Anterior cingulate cortex (tissue), 58 donors: ENCODE data around the gene MAGEA3.
"Not testable (repeated sequence)": the region's sequence is repeated elsewhere in the genome, so short reads cannot be mapped to it uniquely, and the experiment has no call there.

Source experiments
- DNase-seq, 58 donors: peaks; one replicate each; lab custom pipeline; 2025; lab: John Stamatoyannopoulos, UW

MAGEA3 gene, protein sequence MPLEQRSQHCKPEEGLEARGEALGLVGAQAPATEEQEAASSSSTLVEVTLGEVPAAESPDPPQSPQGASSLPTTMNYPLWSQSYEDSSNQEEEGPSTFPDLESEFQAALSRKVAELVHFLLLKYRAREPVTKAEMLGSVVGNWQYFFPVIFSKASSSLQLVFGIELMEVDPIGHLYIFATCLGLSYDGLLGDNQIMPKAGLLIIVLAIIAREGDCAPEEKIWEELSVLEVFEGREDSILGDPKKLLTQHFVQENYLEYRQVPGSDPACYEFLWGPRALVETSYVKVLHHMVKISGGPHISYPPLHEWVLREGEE

DNA sequence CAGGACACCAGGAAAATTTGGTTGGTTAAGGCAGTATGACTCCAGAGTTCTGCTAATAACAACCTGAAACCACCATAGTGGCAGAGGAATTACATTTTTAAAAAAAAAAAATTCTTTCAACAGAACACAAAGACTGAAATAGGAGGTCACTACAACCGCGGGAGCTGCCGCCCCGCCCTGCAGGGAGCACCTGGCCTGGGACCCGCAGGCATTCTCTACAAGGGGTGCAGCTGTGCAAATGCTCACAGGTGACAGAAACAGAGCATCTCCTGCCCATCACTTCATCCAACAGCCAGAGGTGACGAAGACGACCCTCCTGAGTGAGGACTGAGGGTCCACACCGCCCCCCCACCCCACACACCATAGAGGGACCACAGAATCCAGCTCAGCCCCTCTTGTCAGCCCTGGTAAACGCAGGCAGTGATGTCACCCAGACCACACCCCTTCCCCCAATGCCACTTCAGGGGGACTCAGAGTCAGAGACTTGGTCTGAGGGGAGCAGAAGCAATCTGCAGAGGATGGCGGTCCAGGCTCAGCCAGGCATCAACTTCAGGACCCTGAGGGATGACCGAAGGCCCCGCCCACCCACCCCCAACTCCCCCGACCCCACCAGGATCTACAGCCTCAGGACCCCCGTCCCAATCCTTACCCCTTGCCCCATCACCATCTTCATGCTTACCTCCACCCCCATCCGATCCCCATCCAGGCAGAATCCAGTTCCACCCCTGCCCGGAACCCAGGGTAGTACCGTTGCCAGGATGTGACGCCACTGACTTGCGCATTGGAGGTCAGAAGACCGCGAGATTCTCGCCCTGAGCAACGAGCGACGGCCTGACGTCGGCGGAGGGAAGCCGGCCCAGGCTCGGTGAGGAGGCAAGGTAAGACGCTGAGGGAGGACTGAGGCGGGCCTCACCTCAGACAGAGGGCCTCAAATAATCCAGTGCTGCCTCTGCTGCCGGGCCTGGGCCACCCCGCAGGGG lies at the start of gene MAGEA3:
Gene MAGEA3, plus strand, starts transcription at position 843 of the 980 bp plus-strand sequence. CDS start 2,039 bp downstream, outside the sequence.
- not testable (repeated sequence) for DNase-seq

DNA sequence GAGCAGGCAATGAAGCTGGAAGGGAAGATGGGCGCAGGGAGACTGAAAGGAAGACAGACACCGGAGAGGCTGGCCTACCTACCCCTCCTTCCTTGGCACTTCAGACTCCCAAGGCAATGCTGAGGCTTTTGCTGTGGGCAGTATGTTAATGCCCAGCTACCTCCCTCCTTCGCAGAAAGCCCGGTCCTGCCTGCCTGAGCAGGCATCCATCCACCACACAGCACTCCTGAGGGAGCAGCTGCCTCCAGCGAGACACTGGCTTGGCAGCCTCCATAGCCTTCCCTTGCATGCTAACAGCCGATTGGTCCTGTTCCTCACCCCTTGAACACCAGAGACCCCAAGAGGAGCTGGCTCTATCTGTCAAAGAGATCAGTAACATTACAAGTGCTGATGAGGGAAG lies 46.5 kb upstream of the MAGEA3 start:
- DNase-seq: no peak

DNA sequence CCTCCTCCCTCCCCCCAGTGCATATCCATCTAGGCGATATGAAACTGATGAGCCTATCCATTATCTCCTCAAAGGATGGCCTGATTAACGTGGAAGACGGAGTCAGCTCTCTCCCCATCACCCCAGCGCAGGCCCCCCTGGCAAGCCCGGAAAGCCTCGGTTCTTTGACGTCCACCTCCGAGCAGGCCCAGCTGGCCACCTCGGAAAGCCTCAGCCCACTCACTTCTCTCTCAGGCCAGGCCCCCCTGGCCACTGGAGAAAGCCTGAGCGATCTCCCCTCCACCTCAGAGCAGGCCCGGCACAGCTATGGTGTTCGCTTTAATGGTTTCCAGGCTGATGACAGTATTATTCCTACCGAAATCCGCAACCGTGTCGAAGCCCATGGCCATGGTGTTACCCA lies 46.1 kb upstream of the MAGEA3 start:
- DNase-seq: no peak

DNA sequence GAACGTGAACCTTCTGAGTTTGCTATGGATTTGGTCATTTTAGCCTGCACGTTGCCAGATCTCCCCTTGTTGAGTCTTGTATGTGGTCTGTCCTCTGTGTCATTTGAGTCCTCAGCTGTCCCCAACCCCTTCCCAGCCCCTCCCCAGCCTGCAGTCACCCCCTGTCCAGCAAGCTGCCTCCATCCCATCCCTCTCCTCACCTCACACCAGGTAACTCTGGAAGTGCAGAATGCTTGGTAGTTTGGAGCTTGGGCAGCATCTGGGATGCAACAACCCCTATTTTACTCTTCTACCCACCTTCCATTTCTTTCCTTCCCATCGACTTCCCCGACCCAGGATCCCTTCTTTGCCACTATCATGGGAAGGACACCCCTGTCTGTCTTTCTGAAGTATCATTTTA lies 42.5 kb upstream of the MAGEA3 start:
- DNase-seq: no peak

- no peak for DNase-seq
These were observed 41.7 kb upstream of the MAGEA3 start for GRCh38 chrX:152656890-152657289.

- DNase-seq: no peak
These were observed 40.3 kb upstream of the MAGEA3 start for GRCh38 chrX:152658302-152658701.

DNA sequence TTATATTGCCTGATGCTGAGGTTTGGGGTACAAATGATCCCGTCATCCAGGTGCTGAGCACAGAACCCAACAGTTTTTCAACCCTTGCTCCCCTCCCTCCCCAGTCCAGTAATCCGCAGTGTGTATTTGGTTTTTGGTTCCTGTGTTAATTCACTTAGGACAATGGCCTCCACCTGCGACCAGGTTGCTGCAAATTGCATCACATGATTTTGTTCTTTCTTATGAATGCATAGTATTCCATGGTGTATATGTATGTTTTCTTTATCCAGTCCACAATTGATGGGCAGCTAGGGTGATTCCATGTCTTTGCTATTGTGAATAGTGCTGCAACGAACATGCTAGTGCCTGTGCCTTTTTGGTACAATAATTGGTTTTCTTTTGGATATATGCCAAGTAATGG lies 35.5 kb upstream of the MAGEA3 start:
- no peak for DNase-seq

GRCh38 chrX:152674135-152674534 lies 24.5 kb upstream of the MAGEA3 start:
- no peak for DNase-seq

- not testable (repeated sequence) for DNase-seq
These were observed 23.9 kb upstream of the MAGEA3 start for GRCh38 chrX:152674652-152675051.

- DNase-seq: not testable (repeated sequence)
These were observed 17.6 kb upstream of the MAGEA3 start for GRCh38 chrX:152681012-152681411.

DNA sequence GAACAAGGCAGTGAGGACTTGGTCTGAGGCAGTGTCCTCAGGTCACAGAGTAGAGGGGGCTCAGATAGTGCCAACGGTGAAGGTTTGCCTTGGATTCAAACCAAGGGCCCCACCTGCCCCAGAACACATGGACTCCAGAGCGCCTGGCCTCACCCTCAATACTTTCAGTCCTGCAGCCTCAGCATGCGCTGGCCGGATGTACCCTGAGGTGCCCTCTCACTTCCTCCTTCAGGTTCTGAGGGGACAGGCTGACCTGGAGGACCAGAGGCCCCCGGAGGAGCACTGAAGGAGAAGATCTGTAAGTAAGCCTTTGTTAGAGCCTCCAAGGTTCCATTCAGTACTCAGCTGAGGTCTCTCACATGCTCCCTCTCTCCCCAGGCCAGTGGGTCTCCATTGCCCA lies 1.8 kb downstream of the MAGEA3 start:
- not testable (repeated sequence) for DNase-seq

- DNase-seq: not testable (repeated sequence)
These were observed 7.9 kb downstream of the MAGEA3 start for GRCh38 chrX:152706500-152706899.

GRCh38 chrX:152709173-152709572 lies 10.6 kb downstream of the MAGEA3 start, which contains the start of gene CSAG2:
CSAG2 (minus strand) TSS chrX:152709273; CDS start chrX:152709112, 161 bp downstream.
- DNase-seq: not testable (repeated sequence)

GRCh38 chrX:152713195-152713594 lies 14.6 kb downstream of the MAGEA3 start:
- DNase-seq: not testable (repeated sequence)

GRCh38 chrX:152713815-152714787 lies 15.5 kb downstream of the MAGEA3 start, which contains the start of gene MAGEA2B:
MAGEA2B (plus strand) TSS chrX:152714628; CDS start chrX:152717107, 2,479 bp downstream.
- not testable (repeated sequence) for DNase-seq

- no peak for DNase-seq
These were observed 26.8 kb downstream of the MAGEA3 start for GRCh38 chrX:152725409-152725808.

GRCh38 chrX:152733261-152733975 lies 34.8 kb downstream of the MAGEA3 start, which contains the start of the genes CSAG1 and MAGEA12:
CSAG1 (minus strand) TSS chrX:152733721; CDS start chrX:152732460, 1,261 bp downstream.
MAGEA12 (plus strand) TSS chrX:152733757; CDS start chrX:152736162, 2,405 bp downstream.
- no peak for DNase-seq

DNA sequence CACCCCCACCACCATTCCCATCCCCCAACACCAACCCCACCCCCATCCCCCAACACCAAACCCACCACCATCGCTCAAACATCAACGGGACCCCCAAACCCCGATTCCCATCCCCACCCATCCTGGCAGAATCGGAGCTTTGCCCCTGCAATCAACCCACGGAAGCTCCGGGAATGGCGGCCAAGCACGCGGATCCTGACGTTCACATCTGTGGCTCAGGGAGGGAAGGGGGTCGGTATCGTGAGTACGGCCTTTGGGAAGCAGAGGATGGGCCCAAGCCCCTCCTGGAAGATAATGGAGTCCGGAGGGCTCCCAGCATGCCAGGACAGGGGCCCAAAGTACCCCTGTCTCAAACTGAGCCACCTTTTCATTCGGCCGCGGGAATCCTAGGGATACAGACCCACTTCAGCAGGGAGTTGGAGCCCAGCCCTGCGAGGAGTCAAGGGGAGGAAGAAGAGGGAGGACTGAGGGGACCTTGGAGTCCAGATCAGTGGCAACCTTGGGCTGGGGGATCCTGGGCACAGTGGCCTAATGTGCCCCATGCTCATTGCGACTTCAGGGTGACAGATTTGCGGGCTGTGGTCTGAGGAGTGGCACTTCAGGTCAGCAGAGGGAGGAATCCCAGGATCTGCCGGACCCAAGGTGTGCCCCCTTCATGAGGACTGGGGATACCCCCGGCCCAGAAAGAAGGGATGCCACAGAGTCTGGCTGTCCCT lies 35.7 kb downstream of the MAGEA3 start:
- DNase-seq: not testable (repeated sequence)
